Measurements from ENCODE around the gene RND3. TPM values are rescaled to one million over a fixed set of nuclear protein-coding genes. Genes with fewer than 3 reads are reported as not detected.

RND3 gene
- total RNA-seq, 4 donors from 2014 or later: 2.1 to 14.9 (median 12.3) TPM

DNA sequence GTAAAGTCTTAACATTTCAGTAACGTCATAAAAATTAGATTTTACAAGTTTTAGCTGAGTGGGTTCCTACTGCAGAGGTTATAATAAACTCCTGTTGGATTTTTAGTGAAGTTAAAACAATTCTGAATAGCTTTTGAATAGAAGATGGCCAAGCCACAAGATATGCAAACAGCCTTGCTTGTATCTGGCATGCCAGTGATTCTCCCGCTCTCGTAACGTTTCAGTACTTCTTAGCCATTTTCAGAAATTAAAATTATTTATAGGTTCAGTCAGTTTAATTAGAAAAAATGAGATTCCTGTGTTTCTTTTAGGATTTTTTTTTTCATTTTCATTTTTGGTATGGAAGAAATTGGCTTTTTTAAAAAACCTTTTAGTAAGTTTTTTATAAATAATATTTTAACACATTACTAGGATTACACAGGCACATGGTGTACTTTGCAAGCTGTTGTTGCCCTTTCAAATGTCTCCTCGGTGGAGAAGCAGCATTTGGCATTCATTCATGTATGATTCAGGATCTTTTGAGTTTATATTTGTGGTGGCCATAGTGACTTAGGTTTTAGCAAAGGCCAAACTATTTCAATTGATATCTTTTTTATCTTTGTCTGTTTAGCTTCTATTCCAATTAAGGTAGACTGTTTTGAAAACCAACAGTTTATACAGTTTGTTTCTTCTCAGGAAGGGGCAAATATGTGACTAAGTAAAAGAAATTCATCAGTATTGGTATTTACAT is 30.6 kb upstream of the RND3 start:
- no peaks in the 10 kb centered on the region for H3K4me1 ChIP-seq
- no peaks in the 10 kb centered on the region for H3K27me3 ChIP-seq
- H3K4me3 ChIP-seq: no peak overlapping the region
- H3K27ac ChIP-seq: peak overlapping the region in 1 of 4 donors; percentile 1
- intact Hi-C loops (cut with DNase I; ENCODE audit: low total_unique reads): no loop called here
- in situ Hi-C loops (cut with MboI; ENCODE audit: low sequenced_read_pairs in 4 of 4): no loop called here
- TF ChIP-seq CTCF (IDR thresholded peaks at IDR 0.05 in 4 of 5, conservative IDR thresholded peaks at IDR 0.05 in 1 of 5) (no peak), POLR2A (IDR thresholded peaks at IDR 0.05) (no peak)
- H3K9me3 ChIP-seq: no peaks in the 10 kb centered on the region
- H3K36me3 ChIP-seq: no peaks in the 10 kb centered on the region
- DNase-seq: no peak
- ATAC-seq: peak; percentile 49 to 70

DNA sequence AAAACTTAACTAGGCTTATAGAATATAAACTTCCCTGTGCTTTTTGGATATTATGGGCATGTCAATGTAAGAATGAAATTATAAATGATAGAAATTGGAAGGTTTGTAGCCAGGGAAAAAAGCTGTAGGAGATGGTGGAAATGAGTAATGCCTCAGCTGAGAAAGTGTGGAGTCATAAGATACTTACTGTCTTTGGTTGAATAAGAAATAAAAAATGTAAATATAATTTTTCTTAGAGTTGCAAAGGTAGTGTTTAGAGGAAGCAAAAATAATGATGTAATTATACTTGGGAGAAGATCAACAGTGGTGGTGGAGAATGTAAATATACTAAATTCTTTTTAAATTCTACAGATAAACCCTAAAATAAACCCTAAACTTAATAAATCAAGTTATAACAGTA is 26.2 kb upstream of the RND3 start:
- ATAC-seq (no peak), DNase-seq (no peak)
- Histone ChIP-seq H3K4me3 (no peak overlapping the region), H3K27me3 (no peaks in the 10 kb centered on the region), H3K9me3 (no peaks in the 10 kb centered on the region), H3K36me3 (no peaks in the 10 kb centered on the region), H3K4me1 (no peaks in the 10 kb centered on the region), H3K27ac (no peak overlapping the region)
- in situ Hi-C loops (cut with MboI; ENCODE audit: low sequenced_read_pairs in 4 of 4) (no loop called here), intact Hi-C loops (cut with DNase I; ENCODE audit: low total_unique reads) (no loop called here)
- TF ChIP-seq CTCF (IDR thresholded peaks at IDR 0.05 in 4 of 5, conservative IDR thresholded peaks at IDR 0.05 in 1 of 5) (no peak), POLR2A (IDR thresholded peaks at IDR 0.05) (no peak)

DNA sequence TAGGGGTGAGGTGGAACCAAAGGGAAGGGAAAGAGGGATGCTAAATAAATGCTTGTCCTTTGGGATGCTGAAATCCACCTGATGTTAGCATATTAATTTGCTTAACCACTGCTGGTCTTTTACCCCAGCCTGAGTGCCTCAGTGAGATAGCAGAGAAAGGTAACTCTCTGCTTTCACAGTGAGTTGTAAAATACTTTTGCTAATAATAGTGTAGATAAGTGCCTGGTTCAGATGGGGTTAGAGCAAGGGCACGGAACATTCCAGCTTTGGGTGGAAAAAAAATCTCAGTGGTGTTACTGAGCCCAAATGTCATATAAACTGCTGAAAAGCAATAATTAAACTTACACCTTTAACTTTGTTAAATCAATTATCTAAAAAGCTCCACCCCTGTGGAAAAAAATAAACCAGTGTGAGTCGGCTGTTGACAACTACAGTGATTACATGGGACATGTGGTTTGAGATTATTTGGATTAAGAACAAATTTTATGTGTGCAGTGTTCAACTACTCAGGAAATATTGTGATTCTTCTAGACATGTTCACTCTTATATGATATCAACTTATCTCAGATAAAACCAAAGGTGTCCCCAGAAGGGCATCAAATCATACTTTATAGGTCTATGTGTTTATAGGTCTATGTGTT is 21.1 kb upstream of the RND3 start:
- Histone ChIP-seq H3K4me3 (no peak overlapping the region), H3K27ac (no peak overlapping the region), H3K27me3 (no peaks in the 10 kb centered on the region), H3K36me3 (no peaks in the 10 kb centered on the region), H3K9me3 (no peaks in the 10 kb centered on the region), H3K4me1 (no peaks in the 10 kb centered on the region)
- DNase-seq (no peak), ATAC-seq (no peak)
- intact Hi-C loops (cut with DNase I; ENCODE audit: low total_unique reads): no loop called here
- TF ChIP-seq CTCF (IDR thresholded peaks at IDR 0.05 in 4 of 5, conservative IDR thresholded peaks at IDR 0.05 in 1 of 5) (no peak), POLR2A (IDR thresholded peaks at IDR 0.05) (no peak)
- in situ Hi-C loops (cut with MboI; ENCODE audit: low sequenced_read_pairs in 4 of 4): no loop called here

GRCh38 chr2:150507071-150507470 is 19.6 kb upstream of the RND3 start:
- in situ Hi-C loops (cut with MboI; ENCODE audit: low sequenced_read_pairs in 4 of 4): no loop called here
- no peaks in the 10 kb centered on the region for H3K9me3 ChIP-seq

More at GRCh38 chr2:150507071-150507470, 19.6 kb upstream of the RND3 start:
- no peak overlapping the region for H3K27ac ChIP-seq
- no peaks in the 10 kb centered on the region for H3K4me1 ChIP-seq
- no peaks in the 10 kb centered on the region for H3K36me3 ChIP-seq
- TF ChIP-seq POLR2A (IDR thresholded peaks at IDR 0.05): no peak
- TF ChIP-seq CTCF (IDR thresholded peaks at IDR 0.05 in 4 of 5, conservative IDR thresholded peaks at IDR 0.05 in 1 of 5): no peak
- DNase-seq (no peak), ATAC-seq (no peak)
- no peaks in the 10 kb centered on the region for H3K27me3 ChIP-seq
- H3K4me3 ChIP-seq: no peak overlapping the region
- intact Hi-C loops (cut with DNase I; ENCODE audit: low total_unique reads): no loop called here

Measured in gastrocnemius medialis (tissue), 4 donors.